ENCODE data around the gene CELF2. TPM values are rescaled to one million over a fixed set of nuclear protein-coding genes. Genes with fewer than 3 reads are reported as not detected.
A peak's percentile ranks its signal among the peaks of the same experiment; 100 is the strongest.

The CELF2 gene
- total RNA-seq, 1 experiment from 2014 or later: not detected

- Histone ChIP-seq H3K4me3 (ENCODE audit: low read depth, low read length, poor library complexity, severe bottlenecking) (no peak overlapping the region), H3K27ac (ENCODE audit: low read depth, low read length, poor library complexity, severe bottlenecking) (no peak overlapping the region), H3K4me1 (ENCODE audit: insufficient read depth, low read length, poor library complexity, severe bottlenecking) (no peaks in the 10 kb centered on the region), H3K36me3 (ENCODE audit: insufficient read depth, low read length, poor library complexity, severe bottlenecking) (no peaks in the 10 kb centered on the region), H3K27me3 (replicated peaks; ENCODE audit: insufficient read depth, low read depth, low read length, poor library complexity) (peaks cover 36% of the 10 kb centered on the region), H3K9me3 (ENCODE audit: low read depth, low read length, poor library complexity, severe bottlenecking) (no peaks in the 10 kb centered on the region)
- CTCF ChIA-PET: no interaction called here
- TF ChIP-seq, protein P1, sequence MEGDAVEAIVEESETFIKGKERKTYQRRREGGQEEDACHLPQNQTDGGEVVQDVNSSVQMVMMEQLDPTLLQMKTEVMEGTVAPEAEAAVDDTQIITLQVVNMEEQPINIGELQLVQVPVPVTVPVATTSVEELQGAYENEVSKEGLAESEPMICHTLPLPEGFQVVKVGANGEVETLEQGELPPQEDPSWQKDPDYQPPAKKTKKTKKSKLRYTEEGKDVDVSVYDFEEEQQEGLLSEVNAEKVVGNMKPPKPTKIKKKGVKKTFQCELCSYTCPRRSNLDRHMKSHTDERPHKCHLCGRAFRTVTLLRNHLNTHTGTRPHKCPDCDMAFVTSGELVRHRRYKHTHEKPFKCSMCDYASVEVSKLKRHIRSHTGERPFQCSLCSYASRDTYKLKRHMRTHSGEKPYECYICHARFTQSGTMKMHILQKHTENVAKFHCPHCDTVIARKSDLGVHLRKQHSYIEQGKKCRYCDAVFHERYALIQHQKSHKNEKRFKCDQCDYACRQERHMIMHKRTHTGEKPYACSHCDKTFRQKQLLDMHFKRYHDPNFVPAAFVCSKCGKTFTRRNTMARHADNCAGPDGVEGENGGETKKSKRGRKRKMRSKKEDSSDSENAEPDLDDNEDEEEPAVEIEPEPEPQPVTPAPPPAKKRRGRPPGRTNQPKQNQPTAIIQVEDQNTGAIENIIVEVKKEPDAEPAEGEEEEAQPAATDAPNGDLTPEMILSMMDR (conservative IDR thresholded peaks at IDR 0.05; ENCODE audit: low read depth, low read length): no peak
- TF ChIP-seq EZH2 (IDR thresholded peaks at IDR 0.05; ENCODE audit: borderline replicate concordance, low read depth, low read length, poor library complexity, severe bottlenecking): no peak
- intact Hi-C loops (cut with micrococcal nuclease; ENCODE audit: unreplicated experiment): no loop called here
- BruUV-seq (replicated peaks): no TSS peak
- POLR2A ChIA-PET (ENCODE audit: low non-redundant PET): no interaction called here
- no peak for DNase-seq (ENCODE audit: low spot score)
These were observed 95.0 kb downstream of the CELF2 start for GRCh38 chr10:11112718-11113117.

- POLR2A ChIA-PET (ENCODE audit: low non-redundant PET): no interaction called here
- Histone ChIP-seq H3K9me3 (ENCODE audit: low read depth, low read length, poor library complexity, severe bottlenecking) (no peaks in the 10 kb centered on the region), H3K4me3 (ENCODE audit: low read depth, low read length, poor library complexity, severe bottlenecking) (no peak overlapping the region), H3K36me3 (ENCODE audit: insufficient read depth, low read length, poor library complexity, severe bottlenecking) (no peaks in the 10 kb centered on the region), H3K27me3 (replicated peaks; ENCODE audit: insufficient read depth, low read depth, low read length, poor library complexity) (peaks cover 36% of the 10 kb centered on the region), H3K4me1 (ENCODE audit: insufficient read depth, low read length, poor library complexity, severe bottlenecking) (no peaks in the 10 kb centered on the region), H3K27ac (ENCODE audit: low read depth, low read length, poor library complexity, severe bottlenecking) (no peak overlapping the region)
- TF ChIP-seq EZH2 (IDR thresholded peaks at IDR 0.05; ENCODE audit: borderline replicate concordance, low read depth, low read length, poor library complexity, severe bottlenecking): no peak
- TF ChIP-seq, protein P1 (conservative IDR thresholded peaks at IDR 0.05; ENCODE audit: low read depth, low read length): 0 out of 2 replicates have a peak, but pooled peaks have one; percentile 13
- DNase-seq (ENCODE audit: low spot score): no peak
- no TSS peak for BruUV-seq (replicated peaks)
- intact Hi-C loops (cut with micrococcal nuclease; ENCODE audit: unreplicated experiment): no loop called here
- CTCF ChIA-PET: no interaction called here
These were observed 95.5 kb downstream of the CELF2 start for GRCh38 chr10:11113156-11113555.

- no peak for DNase-seq (ENCODE audit: low spot score)
- Histone ChIP-seq H3K9me3 (ENCODE audit: low read depth, low read length, poor library complexity, severe bottlenecking) (no peaks in the 10 kb centered on the region), H3K4me3 (ENCODE audit: low read depth, low read length, poor library complexity, severe bottlenecking) (no peak overlapping the region), H3K27me3 (replicated peaks; ENCODE audit: insufficient read depth, low read depth, low read length, poor library complexity) (peaks cover 38% of the 10 kb centered on the region), H3K36me3 (ENCODE audit: insufficient read depth, low read length, poor library complexity, severe bottlenecking) (no peaks in the 10 kb centered on the region), H3K4me1 (ENCODE audit: insufficient read depth, low read length, poor library complexity, severe bottlenecking) (no peaks in the 10 kb centered on the region), H3K27ac (ENCODE audit: low read depth, low read length, poor library complexity, severe bottlenecking) (no peak overlapping the region)
- CTCF ChIA-PET: no interaction called here
- TF ChIP-seq, protein P1 (conservative IDR thresholded peaks at IDR 0.05; ENCODE audit: low read depth, low read length): no peak
- TF ChIP-seq EZH2 (IDR thresholded peaks at IDR 0.05; ENCODE audit: borderline replicate concordance, low read depth, low read length, poor library complexity, severe bottlenecking): no peak
- BruUV-seq (replicated peaks): no TSS peak
- POLR2A ChIA-PET (ENCODE audit: low non-redundant PET): no interaction called here
- intact Hi-C loops (cut with micrococcal nuclease; ENCODE audit: unreplicated experiment): no loop called here
These were observed 96.6 kb downstream of the CELF2 start for GRCh38 chr10:11114269-11114668.
